ENCODE data around the gene ADAMTS12. TPM values are rescaled to one million over a fixed set of nuclear protein-coding genes. Genes with fewer than 3 reads are reported as not detected.

Gene ADAMTS12
- polyA plus RNA-seq, 1 donor from 2014 or later, result not detected

DNA sequence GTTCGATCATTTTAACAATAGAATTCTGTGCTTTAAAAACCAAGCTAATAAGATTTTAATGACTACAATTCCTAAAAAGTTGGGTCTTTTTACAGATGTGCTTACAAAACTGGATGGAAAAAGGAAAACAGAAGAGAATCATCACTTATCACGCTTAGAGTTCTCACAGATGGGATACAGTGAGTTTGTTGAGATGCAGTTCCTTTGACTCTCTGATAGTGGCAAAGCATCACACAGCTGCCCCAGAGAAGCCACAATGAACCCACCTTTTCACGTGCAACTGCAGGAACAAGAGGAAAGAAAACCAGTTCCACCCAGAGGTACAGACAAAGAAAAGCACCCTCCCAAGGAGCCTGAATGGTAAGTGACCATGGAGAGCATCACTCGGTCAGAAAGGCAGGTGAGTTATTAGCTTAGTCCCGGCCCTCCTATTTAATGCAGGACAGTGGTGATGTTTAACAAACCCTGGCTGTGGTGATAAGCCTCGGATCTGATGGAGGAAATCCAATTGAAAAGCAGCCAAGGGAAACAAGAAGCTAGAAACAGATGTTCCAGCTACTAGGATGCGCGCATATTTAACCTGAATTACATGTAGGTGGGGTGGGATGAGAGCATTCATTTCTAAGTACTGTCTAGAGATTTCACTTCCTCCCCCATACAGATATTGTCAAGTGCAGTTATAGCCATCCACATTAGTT is 283.3 kb downstream of the ADAMTS12 start:
- Mint-ChIP-seq H3K4me1 (no peaks in the 10 kb centered on the region), H3K27me3 (no peaks in the 10 kb centered on the region), H3K27ac (no peak overlapping the region)

DNA sequence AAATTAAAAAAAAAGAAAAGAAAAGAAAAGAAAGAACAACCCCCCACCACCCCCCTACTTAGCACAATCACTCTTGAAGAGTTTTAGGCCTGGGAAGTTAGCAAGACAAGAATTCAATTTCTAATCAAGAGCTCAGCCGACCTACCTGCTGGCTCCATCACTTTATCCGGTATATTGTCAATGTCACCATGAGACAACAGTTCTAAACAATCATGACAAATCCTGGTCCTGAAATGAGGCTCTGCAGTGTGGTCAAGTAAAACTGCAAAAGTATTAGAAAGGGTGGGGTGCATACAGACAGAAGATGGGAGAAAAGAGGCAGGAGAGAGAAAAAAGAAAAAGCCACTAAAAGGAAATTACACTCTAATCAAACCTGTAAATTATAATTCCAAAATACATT is 287.3 kb downstream of the ADAMTS12 start:
- Mint-ChIP-seq H3K27me3 (no peaks in the 10 kb centered on the region), H3K27ac (no peak overlapping the region), H3K9me3 (no peaks in the 10 kb centered on the region), H3K36me3 (peaks cover 3% of the 10 kb centered on the region), H3K4me1 (peaks cover 0 to 1% (median 0%) of the 10 kb centered on the region in 3 donors), H3K4me3 (no peak overlapping the region)

More for the DNA sequence above, 283.3 kb downstream of the ADAMTS12 start:
- Mint-ChIP-seq H3K4me3 (no peak overlapping the region), H3K36me3 (peaks cover 3% of the 10 kb centered on the region), H3K9me3 (no peaks in the 10 kb centered on the region)

- peaks cover 3% of the 10 kb centered on the region for H3K27me3 Mint-ChIP-seq
- no peaks in the 10 kb centered on the region for H3K9me3 Mint-ChIP-seq
- H3K27ac Mint-ChIP-seq, result no peak overlapping the region
- peaks cover 0 to 1% (median 0%) of the 10 kb centered on the region in 3 donors for H3K4me1 Mint-ChIP-seq
- no peaks in the 10 kb centered on the region for H3K36me3 Mint-ChIP-seq
- H3K4me3 Mint-ChIP-seq, result no peak overlapping the region
Observed at GRCh38 chr5:33601881-33602280, 289.9 kb downstream of the ADAMTS12 start.

- H3K36me3 Mint-ChIP-seq, result no peaks in the 10 kb centered on the region
- H3K4me1 Mint-ChIP-seq, result no peaks in the 10 kb centered on the region
- no peak overlapping the region for H3K4me3 Mint-ChIP-seq
- H3K27ac Mint-ChIP-seq, result no peak overlapping the region
- no peaks in the 10 kb centered on the region for H3K9me3 Mint-ChIP-seq
- peaks cover 3% of the 10 kb centered on the region for H3K27me3 Mint-ChIP-seq
Observed at GRCh38 chr5:33595303-33595702, 296.5 kb downstream of the ADAMTS12 start.

DNA sequence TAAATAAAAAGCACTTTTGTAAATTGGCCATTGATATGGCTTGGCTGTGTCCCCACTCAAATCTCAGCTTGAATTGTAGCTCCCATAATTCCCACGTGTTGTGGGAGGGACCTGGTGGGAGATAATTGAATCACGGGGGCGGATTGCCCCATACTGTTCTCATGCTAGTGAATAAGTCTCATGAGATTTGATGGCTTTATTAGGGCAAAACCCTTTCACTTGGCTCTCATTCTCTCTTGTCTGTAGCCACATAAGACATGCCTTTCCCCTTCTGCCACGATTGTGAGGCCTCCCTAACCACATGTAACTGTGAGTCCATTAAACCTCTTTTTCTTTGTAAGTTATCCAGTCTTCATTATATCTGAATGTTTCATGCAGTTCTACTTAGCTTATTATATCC is 297.8 kb downstream of the ADAMTS12 start:
- Mint-ChIP-seq H3K4me3 (no peak overlapping the region), H3K27ac (no peak overlapping the region), H3K9me3 (no peaks in the 10 kb centered on the region), H3K4me1 (no peaks in the 10 kb centered on the region), H3K36me3 (no peaks in the 10 kb centered on the region), H3K27me3 (peaks cover 3% of the 10 kb centered on the region)

DNA sequence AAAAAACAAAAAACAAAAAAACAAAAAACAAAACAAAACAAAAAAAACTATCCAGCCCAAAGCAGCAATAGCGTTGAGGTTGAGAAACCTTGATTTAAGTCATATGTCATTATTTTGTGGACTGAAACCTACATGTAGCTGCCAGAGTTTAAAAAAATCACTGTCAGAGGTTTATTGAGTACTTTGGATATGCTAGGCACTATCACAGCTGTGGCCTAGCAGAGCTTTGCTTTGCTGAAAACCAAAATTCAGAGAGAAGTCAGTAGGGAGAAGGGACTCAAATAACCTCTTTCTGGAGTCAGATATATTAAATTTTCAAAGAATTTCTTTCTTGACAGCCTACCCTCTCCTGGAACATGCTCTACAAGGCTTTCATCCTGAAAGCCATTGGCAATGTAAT is 299.5 kb downstream of the ADAMTS12 start:
- Mint-ChIP-seq H3K27me3 (peaks cover 5% of the 10 kb centered on the region), H3K9me3 (no peaks in the 10 kb centered on the region), H3K27ac (no peak overlapping the region), H3K4me3 (no peak overlapping the region), H3K36me3 (no peaks in the 10 kb centered on the region), H3K4me1 (no peaks in the 10 kb centered on the region)

- peaks cover 1% of the 10 kb centered on the region for H3K27me3 Mint-ChIP-seq
- no peak overlapping the region for H3K27ac Mint-ChIP-seq
- H3K9me3 Mint-ChIP-seq, result no peaks in the 10 kb centered on the region
- H3K4me1 Mint-ChIP-seq, result peaks cover 0 to 3% (median 0%) of the 10 kb centered on the region in 3 donors
- H3K4me3 Mint-ChIP-seq, result no peak overlapping the region
- no peaks in the 10 kb centered on the region for H3K36me3 Mint-ChIP-seq
Observed at GRCh38 chr5:33588654-33589372, 303.0 kb downstream of the ADAMTS12 start.

GRCh38 chr5:33583332-33583731 is 308.5 kb downstream of the ADAMTS12 start:
- H3K4me1 Mint-ChIP-seq, result peaks cover 0 to 3% (median 0%) of the 10 kb centered on the region in 3 donors
- H3K36me3 Mint-ChIP-seq, result no peaks in the 10 kb centered on the region
- H3K27ac Mint-ChIP-seq, result no peak overlapping the region
- H3K27me3 Mint-ChIP-seq, result peaks cover 3% of the 10 kb centered on the region
- H3K9me3 Mint-ChIP-seq, result peaks cover 0 to 14% (median 3%) of the 10 kb centered on the region in 3 donors
- no peak overlapping the region for H3K4me3 Mint-ChIP-seq

DNA sequence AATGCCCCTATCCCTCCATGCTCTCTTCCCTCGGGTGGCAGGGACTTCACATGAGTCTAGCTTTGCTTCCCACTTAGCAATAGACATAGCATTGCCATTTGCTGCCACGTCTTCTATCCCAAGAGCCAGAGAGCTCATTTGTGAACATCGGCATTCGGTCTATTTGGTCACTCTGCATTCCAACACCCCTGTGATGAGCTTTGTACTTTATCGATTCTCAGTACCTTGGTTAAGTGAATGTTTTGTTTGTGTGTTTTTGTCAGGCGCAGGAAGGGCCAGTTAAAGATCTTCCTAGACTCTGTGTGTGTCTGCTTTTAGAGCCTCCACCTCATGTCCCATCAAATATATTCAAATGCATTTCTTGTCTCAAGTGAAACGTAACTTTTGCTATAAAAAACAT is 309.4 kb downstream of the ADAMTS12 start:
- H3K4me1 Mint-ChIP-seq, result peaks cover 0 to 3% (median 0%) of the 10 kb centered on the region in 3 donors
- no peak overlapping the region for H3K4me3 Mint-ChIP-seq
- peaks cover 0 to 14% (median 3%) of the 10 kb centered on the region in 3 donors for H3K9me3 Mint-ChIP-seq
- no peaks in the 10 kb centered on the region for H3K36me3 Mint-ChIP-seq
- peaks cover 3% of the 10 kb centered on the region for H3K27me3 Mint-ChIP-seq
- no peak overlapping the region for H3K27ac Mint-ChIP-seq

DNA sequence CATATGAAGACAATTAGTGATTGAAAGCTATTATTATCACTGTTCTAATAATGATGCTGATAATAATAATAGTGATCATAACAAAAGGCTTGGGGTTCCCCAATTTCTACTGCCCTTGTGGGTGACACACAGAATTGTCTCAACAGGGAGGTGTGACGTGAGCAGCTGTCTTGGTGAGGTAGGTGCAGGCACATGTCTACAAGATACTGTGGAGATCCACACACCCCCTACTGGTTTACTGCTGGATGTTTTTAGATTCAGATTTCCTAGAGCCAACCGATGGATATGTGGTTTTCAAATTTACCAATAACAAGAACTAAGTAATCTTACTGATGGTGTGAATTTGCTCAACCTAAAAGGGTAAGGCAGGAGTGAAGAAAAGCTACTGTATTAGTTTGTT is 312.0 kb downstream of the ADAMTS12 start:
- Mint-ChIP-seq H3K4me1 (no peaks in the 10 kb centered on the region), H3K36me3 (no peaks in the 10 kb centered on the region), H3K27ac (no peak overlapping the region), H3K27me3 (peaks cover 3% of the 10 kb centered on the region), H3K9me3 (peaks cover 0 to 14% (median 3%) of the 10 kb centered on the region in 3 donors), H3K4me3 (no peak overlapping the region)

DNA sequence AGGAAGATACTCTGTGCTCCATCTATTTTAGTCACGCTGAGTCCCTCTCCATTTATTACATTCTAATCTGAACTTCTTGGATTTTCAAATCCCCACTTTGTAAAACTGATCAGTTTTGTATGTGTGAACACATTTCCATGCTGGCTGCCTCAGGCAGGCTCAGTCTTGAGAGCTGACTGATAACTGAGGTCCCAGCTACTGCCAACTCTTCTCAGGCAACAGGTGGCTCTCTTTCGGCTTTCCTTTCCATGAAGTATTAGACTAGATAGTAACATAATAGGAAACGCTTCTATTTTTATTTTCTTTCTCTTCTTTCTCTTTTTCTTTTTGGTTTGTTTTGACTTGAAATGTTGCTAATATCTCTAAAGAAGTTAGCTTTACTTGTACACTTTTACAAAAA is 312.6 kb downstream of the ADAMTS12 start:
- H3K27ac Mint-ChIP-seq, result no peak overlapping the region
- H3K27me3 Mint-ChIP-seq, result peaks cover 3% of the 10 kb centered on the region
- H3K9me3 Mint-ChIP-seq, result peaks cover 0 to 14% (median 3%) of the 10 kb centered on the region in 3 donors
- no peak overlapping the region for H3K4me3 Mint-ChIP-seq
- no peaks in the 10 kb centered on the region for H3K36me3 Mint-ChIP-seq
- H3K4me1 Mint-ChIP-seq, result no peaks in the 10 kb centered on the region

GRCh38 chr5:33576726-33577590 is 314.8 kb downstream of the ADAMTS12 start:
- H3K36me3 Mint-ChIP-seq, result no peaks in the 10 kb centered on the region
- no peak overlapping the region for H3K4me3 Mint-ChIP-seq
- H3K9me3 Mint-ChIP-seq, result peaks cover 0 to 14% (median 3%) of the 10 kb centered on the region in 3 donors
- H3K27ac Mint-ChIP-seq, result no peak overlapping the region
- H3K4me1 Mint-ChIP-seq, result no peaks in the 10 kb centered on the region
- H3K27me3 Mint-ChIP-seq, result no peaks in the 10 kb centered on the region

DNA sequence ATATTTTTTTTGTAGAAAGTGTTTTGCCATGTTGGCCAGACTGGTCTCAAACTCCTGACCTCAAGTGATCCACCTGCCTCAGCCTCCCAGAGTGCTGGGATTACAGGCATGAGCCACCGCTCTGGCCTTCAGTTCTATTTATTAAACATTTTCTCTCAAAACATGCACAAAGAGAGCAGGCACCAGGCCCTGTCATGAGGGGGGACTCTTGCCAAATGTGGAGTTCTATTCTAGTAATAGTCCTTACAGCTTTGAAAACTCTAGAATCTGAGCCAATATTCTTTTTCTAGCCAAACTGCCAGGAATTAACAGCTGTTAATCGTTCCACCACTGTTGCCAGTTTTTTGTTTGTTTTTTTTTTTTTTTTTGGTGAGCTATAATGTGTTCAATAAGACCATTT is 326.5 kb downstream of the ADAMTS12 start:
- Mint-ChIP-seq H3K27ac (no peak overlapping the region), H3K27me3 (no peaks in the 10 kb centered on the region), H3K4me3 (no peak overlapping the region), H3K4me1 (no peaks in the 10 kb centered on the region), H3K9me3 (peaks cover 0 to 4% (median 0%) of the 10 kb centered on the region in 3 donors), H3K36me3 (no peaks in the 10 kb centered on the region)

GRCh38 chr5:33563983-33564908 is 327.5 kb downstream of the ADAMTS12 start:
- no peaks in the 10 kb centered on the region for H3K36me3 Mint-ChIP-seq
- H3K27ac Mint-ChIP-seq, result no peak overlapping the region
- H3K4me3 Mint-ChIP-seq, result no peak overlapping the region
- H3K4me1 Mint-ChIP-seq, result no peaks in the 10 kb centered on the region
- peaks cover 0 to 4% (median 0%) of the 10 kb centered on the region in 3 donors for H3K9me3 Mint-ChIP-seq
- H3K27me3 Mint-ChIP-seq, result no peaks in the 10 kb centered on the region
